Measurements from ENCODE around the gene ADAMTS6. TPM values are rescaled to one million over a fixed set of nuclear protein-coding genes. Genes with fewer than 3 reads are reported as not detected.

Gene ADAMTS6
- total RNA-seq, 2 experiments from 2014 or later: 2.0 to 2.6 TPM

DNA sequence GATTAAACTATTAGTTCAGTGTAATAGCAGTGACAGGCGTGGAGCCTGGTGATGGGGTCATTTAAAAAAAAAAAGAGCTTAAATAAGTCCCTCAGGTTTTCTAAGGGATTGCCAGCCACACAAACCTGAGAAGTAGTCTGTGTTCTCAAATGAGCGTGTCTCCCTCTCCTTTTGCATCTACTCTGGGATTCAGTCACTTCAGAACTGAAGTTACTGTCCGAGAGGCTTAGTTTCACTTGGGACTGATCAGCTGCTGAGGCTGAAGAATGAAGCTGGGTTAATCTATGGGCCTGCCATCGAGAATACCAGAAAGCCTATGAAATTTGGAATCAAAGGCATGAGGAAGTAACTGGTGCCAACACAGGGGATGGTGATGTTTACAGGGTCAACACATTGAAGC is 310.1 kb downstream of the ADAMTS6 start:
- no peak overlapping the region for H3K27ac Mint-ChIP-seq
- intact Hi-C loops (cut with DNase I, micrococcal nuclease): no loop called here
- Histone ChIP-seq H3K36me3 (ENCODE audit: insufficient read depth, low read length) (no peaks in the 10 kb centered on the region), H3K27ac (ENCODE audit: low read depth in 1 of 2, low read length in 2 of 2) (no peak overlapping the region), H3K4me3 (ENCODE audit: low read length) (no peak overlapping the region), H3K9me3 (ENCODE audit: control insufficient read depth in 1 of 2, insufficient read depth in 1 of 2, low read length in 2 of 2) (no peaks in the 10 kb centered on the region), H3K4me1 (ENCODE audit: insufficient read depth, low read length) (no peaks in the 10 kb centered on the region), H3K27me3 (ENCODE audit: control insufficient read depth in 1 of 2, insufficient read depth in 2 of 2, low read length in 2 of 2) (no peaks in the 10 kb centered on the region)
- TF ChIP-seq, protein P1, sequence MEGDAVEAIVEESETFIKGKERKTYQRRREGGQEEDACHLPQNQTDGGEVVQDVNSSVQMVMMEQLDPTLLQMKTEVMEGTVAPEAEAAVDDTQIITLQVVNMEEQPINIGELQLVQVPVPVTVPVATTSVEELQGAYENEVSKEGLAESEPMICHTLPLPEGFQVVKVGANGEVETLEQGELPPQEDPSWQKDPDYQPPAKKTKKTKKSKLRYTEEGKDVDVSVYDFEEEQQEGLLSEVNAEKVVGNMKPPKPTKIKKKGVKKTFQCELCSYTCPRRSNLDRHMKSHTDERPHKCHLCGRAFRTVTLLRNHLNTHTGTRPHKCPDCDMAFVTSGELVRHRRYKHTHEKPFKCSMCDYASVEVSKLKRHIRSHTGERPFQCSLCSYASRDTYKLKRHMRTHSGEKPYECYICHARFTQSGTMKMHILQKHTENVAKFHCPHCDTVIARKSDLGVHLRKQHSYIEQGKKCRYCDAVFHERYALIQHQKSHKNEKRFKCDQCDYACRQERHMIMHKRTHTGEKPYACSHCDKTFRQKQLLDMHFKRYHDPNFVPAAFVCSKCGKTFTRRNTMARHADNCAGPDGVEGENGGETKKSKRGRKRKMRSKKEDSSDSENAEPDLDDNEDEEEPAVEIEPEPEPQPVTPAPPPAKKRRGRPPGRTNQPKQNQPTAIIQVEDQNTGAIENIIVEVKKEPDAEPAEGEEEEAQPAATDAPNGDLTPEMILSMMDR (IDR thresholded peaks at IDR 0.05): no peak
- H3K4me1 Mint-ChIP-seq (ENCODE audit: low read depth): peaks cover 9% of the 10 kb centered on the region
- DNase-seq (no peak), ATAC-seq (ENCODE audit: poor library complexity) (no peak)
- no peaks in the 10 kb centered on the region for H3K9me3 Mint-ChIP-seq
- H3K4me3 Mint-ChIP-seq: no peak overlapping the region
- no peaks in the 10 kb centered on the region for H3K27me3 Mint-ChIP-seq
- ChIA-PET CTCF (interaction anchor here (1.0 kb wide), 1 partner anchor 10 kb away, joined by 4 read pairs; no protein-coding TSS in a partner anchor), POLR2A (no interaction called here)
- H3K36me3 Mint-ChIP-seq (ENCODE audit: low read depth): no peaks in the 10 kb centered on the region

DNA sequence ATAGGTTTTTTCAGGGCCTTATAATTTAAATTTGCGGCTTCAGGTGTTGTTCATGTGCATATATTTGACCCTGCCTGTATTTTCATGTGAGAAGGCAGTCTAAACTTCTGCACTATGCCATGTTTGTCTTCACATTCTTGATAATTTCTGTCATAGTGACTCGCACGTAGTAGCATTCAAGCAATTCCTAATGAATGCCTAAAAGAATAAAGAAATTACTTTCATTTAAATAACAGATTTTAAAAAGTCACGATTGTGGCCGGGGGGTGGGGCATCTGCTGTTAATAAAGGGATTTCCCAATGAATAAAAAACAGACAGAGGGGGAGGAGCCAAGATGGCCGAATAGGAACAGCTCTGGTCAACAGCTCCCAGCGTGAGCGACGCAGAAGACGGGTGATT is 318.0 kb downstream of the ADAMTS6 start:
- CTCF ChIA-PET: no interaction called here

DNA sequence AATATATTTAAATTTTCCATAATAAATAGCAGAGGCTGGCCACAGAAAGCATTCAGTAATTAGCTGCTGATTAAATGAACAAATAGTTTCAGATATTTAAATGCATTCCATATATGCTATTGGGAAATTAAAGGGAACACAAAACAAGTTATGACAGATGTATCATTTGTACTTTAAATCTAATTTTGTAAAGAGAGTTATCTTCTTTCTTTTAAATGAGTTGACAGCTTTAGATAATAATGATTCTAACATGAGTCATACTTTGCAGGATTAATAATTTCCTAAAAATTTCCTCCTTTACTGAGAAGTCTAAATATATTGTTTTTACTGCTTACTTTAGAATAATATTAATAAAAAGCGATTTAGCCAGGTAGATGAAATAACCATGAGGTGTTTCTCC is 320.1 kb downstream of the ADAMTS6 start:
- Histone ChIP-seq H3K27me3 (ENCODE audit: control insufficient read depth in 1 of 2, insufficient read depth in 2 of 2, low read length in 2 of 2) (peaks cover 0 to 3% of the 10 kb centered on the region in 2 experiments), H3K4me1 (ENCODE audit: insufficient read depth, low read length) (no peaks in the 10 kb centered on the region), H3K27ac (ENCODE audit: low read depth in 1 of 2, low read length in 2 of 2) (no peak overlapping the region), H3K4me3 (ENCODE audit: low read length) (no peak overlapping the region), H3K9me3 (ENCODE audit: control insufficient read depth in 1 of 2, insufficient read depth in 1 of 2, low read length in 2 of 2) (no peaks in the 10 kb centered on the region), H3K36me3 (ENCODE audit: insufficient read depth, low read length) (no peaks in the 10 kb centered on the region)
- ChIA-PET CTCF (no interaction called here), POLR2A (no interaction called here)
- H3K4me3 Mint-ChIP-seq: no peak overlapping the region
- no peaks in the 10 kb centered on the region for H3K4me1 Mint-ChIP-seq (ENCODE audit: low read depth)
- intact Hi-C loops (cut with DNase I, micrococcal nuclease): no loop called here
- H3K9me3 Mint-ChIP-seq: no peaks in the 10 kb centered on the region
- ATAC-seq (ENCODE audit: poor library complexity): no peak
- H3K27ac Mint-ChIP-seq: no peak overlapping the region
- no peak for DNase-seq
- TF ChIP-seq, protein P1 (IDR thresholded peaks at IDR 0.05): no peak
- no peaks in the 10 kb centered on the region for H3K36me3 Mint-ChIP-seq (ENCODE audit: low read depth)
- no peaks in the 10 kb centered on the region for H3K27me3 Mint-ChIP-seq

More for the DNA sequence above, 318.0 kb downstream of the ADAMTS6 start:
- Mint-ChIP-seq H3K4me1 (ENCODE audit: low read depth) (no peaks in the 10 kb centered on the region), H3K36me3 (ENCODE audit: low read depth) (no peaks in the 10 kb centered on the region), H3K27me3 (no peaks in the 10 kb centered on the region), H3K9me3 (no peaks in the 10 kb centered on the region), H3K27ac (no peak overlapping the region), H3K4me3 (no peak overlapping the region)
- TF ChIP-seq, protein P1 (IDR thresholded peaks at IDR 0.05): no peak
- POLR2A ChIA-PET: no interaction called here
- no peak for ATAC-seq (ENCODE audit: poor library complexity)
- Histone ChIP-seq H3K36me3 (ENCODE audit: insufficient read depth, low read length) (no peaks in the 10 kb centered on the region), H3K4me1 (ENCODE audit: insufficient read depth, low read length) (no peaks in the 10 kb centered on the region), H3K27ac (ENCODE audit: low read depth in 1 of 2, low read length in 2 of 2) (no peak overlapping the region), H3K27me3 (ENCODE audit: control insufficient read depth in 1 of 2, insufficient read depth in 2 of 2, low read length in 2 of 2) (peaks cover 0 to 3% of the 10 kb centered on the region in 2 experiments), H3K9me3 (ENCODE audit: control insufficient read depth in 1 of 2, insufficient read depth in 1 of 2, low read length in 2 of 2) (no peaks in the 10 kb centered on the region), H3K4me3 (ENCODE audit: low read length) (no peak overlapping the region)
- intact Hi-C loops (cut with DNase I, micrococcal nuclease): no loop called here
- no peak for DNase-seq

Measured in CD4-positive, alpha-beta T cell (primary cell).